ENCODE data around the gene NABP1.

The NABP1 gene

DNA sequence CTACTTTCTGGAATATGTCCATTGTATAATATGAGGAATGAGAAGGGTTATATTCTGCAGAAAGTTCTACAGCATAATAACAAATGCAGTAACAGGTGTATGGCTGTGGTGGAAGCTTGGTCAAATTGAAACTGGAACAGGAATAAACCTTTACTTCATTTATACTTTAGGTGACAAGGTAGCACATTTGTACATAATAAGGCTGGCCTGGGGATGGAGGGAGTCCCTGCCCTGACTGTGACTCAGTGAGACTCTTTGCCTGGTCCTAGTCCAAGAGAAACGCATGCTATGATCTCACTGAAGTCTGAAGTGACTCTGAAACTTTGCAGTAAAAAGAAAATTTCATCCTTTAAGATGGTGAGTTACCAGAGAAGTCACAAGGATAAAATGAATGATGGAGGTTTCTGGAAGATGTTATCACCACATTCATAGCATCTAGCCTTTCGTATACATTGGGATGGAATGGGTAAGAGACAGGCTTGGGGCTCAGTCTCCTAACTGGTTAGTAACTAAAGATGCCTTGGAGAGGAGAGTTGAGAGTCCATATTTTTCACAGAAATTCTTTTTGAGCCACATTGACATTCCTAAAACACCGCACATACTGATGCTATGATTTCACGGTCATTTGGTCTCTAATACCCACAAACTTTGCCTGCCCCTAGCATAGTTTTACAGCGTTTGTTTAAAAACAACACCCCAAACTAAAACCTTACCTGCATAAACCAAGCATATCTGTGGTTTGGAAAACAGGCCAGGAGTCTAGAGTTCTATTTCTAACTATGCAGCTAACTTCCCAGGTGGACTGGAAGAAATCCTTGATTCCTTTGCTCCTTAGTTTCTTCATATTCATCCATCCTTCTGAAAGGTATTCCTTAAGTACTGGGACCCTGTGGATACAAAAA lies 42.4 kb upstream of the NABP1 start:
- DNase-seq (no peak), ATAC-seq (ENCODE audit: insufficient read depth, low read depth) (no peak)
- Histone ChIP-seq H3K4me2 (ENCODE audit: insufficient read depth, low read length) (no peak overlapping the region), H3K36me3 (ENCODE audit: insufficient read depth, low read length) (no peaks in the 10 kb centered on the region), H4K20me1 (ENCODE audit: insufficient read depth, low read length) (no peaks in the 10 kb centered on the region), H3K27me3 (ENCODE audit: insufficient read depth, low read length, poor library complexity) (no peaks in the 10 kb centered on the region), H3K4me1 (ENCODE audit: insufficient read depth, low read length) (peaks cover 48% of the 10 kb centered on the region), H3K79me2 (ENCODE audit: insufficient read depth, low read length) (no peaks in the 10 kb centered on the region), H2AFZ (ENCODE audit: low read depth, low read length) (no peak overlapping the region), H3K4me3 (ENCODE audit: low read depth in 1 of 2, low read length in 2 of 2) (no peak overlapping the region), H3K27ac (ENCODE audit: low read length) (0 out of 2 replicates have a peak overlapping the region, but pooled peaks have one; percentile 4), H3K9me3 (ENCODE audit: insufficient read depth, low read length, severe bottlenecking) (no peaks in the 10 kb centered on the region), H3K9ac (ENCODE audit: low read depth, low read length) (no peak overlapping the region)
- TF ChIP-seq EZH2 (IDR thresholded peaks at IDR 0.05; ENCODE audit: borderline replicate concordance, low read depth, low read length, severe bottlenecking): no peak
- no peak for TF ChIP-seq CTCF (IDR thresholded peaks at IDR 0.05; ENCODE audit: borderline replicate concordance, extremely low read depth, low read length, poor library complexity, severe bottlenecking)

GRCh38 chr2:191636235-191636543 lies 41.7 kb upstream of the NABP1 start:
- Histone ChIP-seq H3K4me3 (ENCODE audit: low read depth in 1 of 2, low read length in 2 of 2) (no peak overlapping the region), H3K27me3 (ENCODE audit: insufficient read depth, low read length, poor library complexity) (no peaks in the 10 kb centered on the region), H3K79me2 (ENCODE audit: insufficient read depth, low read length) (no peaks in the 10 kb centered on the region), H3K27ac (ENCODE audit: low read length) (no peak overlapping the region), H3K4me1 (ENCODE audit: insufficient read depth, low read length) (peaks cover 46% of the 10 kb centered on the region), H3K9me3 (ENCODE audit: insufficient read depth, low read length, severe bottlenecking) (no peaks in the 10 kb centered on the region), H2AFZ (ENCODE audit: low read depth, low read length) (no peak overlapping the region), H3K36me3 (ENCODE audit: insufficient read depth, low read length) (no peaks in the 10 kb centered on the region), H4K20me1 (ENCODE audit: insufficient read depth, low read length) (no peaks in the 10 kb centered on the region), H3K9ac (ENCODE audit: low read depth, low read length) (no peak overlapping the region), H3K4me2 (ENCODE audit: insufficient read depth, low read length) (no peak overlapping the region)
- DNase-seq: no peak
- no peak for TF ChIP-seq EZH2 (IDR thresholded peaks at IDR 0.05; ENCODE audit: borderline replicate concordance, low read depth, low read length, severe bottlenecking)
- no peak for TF ChIP-seq CTCF (IDR thresholded peaks at IDR 0.05; ENCODE audit: borderline replicate concordance, extremely low read depth, low read length, poor library complexity, severe bottlenecking)
- no peak for ATAC-seq (ENCODE audit: insufficient read depth, low read depth)

DNA sequence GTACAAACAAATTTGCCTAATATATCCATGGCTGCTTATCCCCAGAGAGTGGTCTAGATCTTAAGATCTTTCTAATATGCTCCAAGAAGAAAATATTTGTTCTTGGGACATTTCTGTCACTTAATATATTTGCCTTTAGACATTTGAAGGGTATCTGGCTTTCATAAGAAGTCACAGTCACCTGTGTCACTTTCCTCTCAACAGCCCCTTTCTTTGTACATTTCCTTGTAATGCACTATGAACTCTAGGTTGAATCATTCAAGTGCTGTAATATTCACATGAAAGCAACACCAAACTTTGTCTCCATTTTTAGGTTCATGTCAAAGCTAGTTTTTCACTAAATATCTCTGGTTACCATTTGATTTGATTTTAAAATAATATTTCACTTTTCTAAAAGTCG lies 41.4 kb upstream of the NABP1 start:
- no peak for TF ChIP-seq EZH2 (IDR thresholded peaks at IDR 0.05; ENCODE audit: borderline replicate concordance, low read depth, low read length, severe bottlenecking)
- no peak for TF ChIP-seq CTCF (IDR thresholded peaks at IDR 0.05; ENCODE audit: borderline replicate concordance, extremely low read depth, low read length, poor library complexity, severe bottlenecking)
- H2AFZ ChIP-seq (ENCODE audit: low read depth, low read length): no peak overlapping the region
- H3K79me2 ChIP-seq (ENCODE audit: insufficient read depth, low read length): no peaks in the 10 kb centered on the region
- H3K36me3 ChIP-seq (ENCODE audit: insufficient read depth, low read length): no peaks in the 10 kb centered on the region
- no peak overlapping the region for H3K4me2 ChIP-seq (ENCODE audit: insufficient read depth, low read length)
- peaks cover 46% of the 10 kb centered on the region for H3K4me1 ChIP-seq (ENCODE audit: insufficient read depth, low read length)
- no peak overlapping the region for H3K4me3 ChIP-seq (ENCODE audit: low read depth in 1 of 2, low read length in 2 of 2)
- H3K27me3 ChIP-seq (ENCODE audit: insufficient read depth, low read length, poor library complexity): no peaks in the 10 kb centered on the region
- no peaks in the 10 kb centered on the region for H4K20me1 ChIP-seq (ENCODE audit: insufficient read depth, low read length)
- no peaks in the 10 kb centered on the region for H3K9me3 ChIP-seq (ENCODE audit: insufficient read depth, low read length, severe bottlenecking)
- ATAC-seq (ENCODE audit: insufficient read depth, low read depth) (no peak), DNase-seq (no peak)
- H3K9ac ChIP-seq (ENCODE audit: low read depth, low read length): no peak overlapping the region
- H3K27ac ChIP-seq (ENCODE audit: low read length): peak overlapping the region; percentile 85; the same call in 1 of the 2 replicates
